K562 (cell line): ENCODE results near the gene HSPA1L. TPM values are rescaled to one million over a fixed set of nuclear protein-coding genes. Genes with fewer than 3 reads are reported as not detected.
A peak's percentile ranks its signal among the peaks of the same experiment; 100 is the strongest.

ENCODE experiments used
- BRD4 ChIP-seq: fragments of 200-600 bp; sonication (generic); IDR thresholded peaks from 2 replicates; pipeline ENCODE4 v1.6.1; 2017; ENCODE audit warnings: inconsistent platforms
- E2F5 ChIP-seq: sonication (generic); formaldehyde crosslinking; IDR thresholded peaks from 2 replicates; pipeline ENCODE4 v1.8.0; 2022; ENCODE audit warnings: mild to moderate bottlenecking, missing genetic modification reagents
- EGR1 ChIP-seq: fragments of 450-650 bp; conservative IDR thresholded peaks from 2 replicates; pipeline ENCODE4 v1.6.1; 2017; ENCODE audit warnings: mild to moderate bottlenecking
- ETV6 ChIP-seq, 3 experiments: fragments of 150-350 bp in 1 of 3; sonication (generic) in 1 of 3; formaldehyde crosslinking in 1 of 3; IDR thresholded peaks; 2 replicates each; pipeline versions ENCODE4 v1.6.1 to v1.8.0; 2014 to 2022; ENCODE audit warnings: borderline replicate concordance in 2 of 3, low read depth in 2 of 3, antibody characterized with exemption in 1 of 3, low read length in 1 of 3, mild to moderate bottlenecking in 1 of 3, missing genetic modification reagents in 1 of 3
- FOXO4 ChIP-seq: fragments of 450-650 bp; formaldehyde crosslinking; IDR thresholded peaks from 2 replicates; pipeline ENCODE4 v1.4.0; 2020; ENCODE audit warnings: mild to moderate bottlenecking, moderate library complexity
- ILF3 ChIP-seq: fragments of 450-650 bp; IDR thresholded peaks from 2 replicates; pipeline ENCODE4 v1.6.1; 2018; ENCODE audit warnings: antibody characterized with exemption, mild to moderate bottlenecking, moderate library complexity, borderline replicate concordance
- KHSRP ChIP-seq: fragments of 450-650 bp; IDR thresholded peaks from 2 replicates; pipeline ENCODE4 v1.6.1; 2017
- LEF1 ChIP-seq: fragments of 450-650 bp; IDR thresholded peaks from 2 replicates; pipeline ENCODE4 v1.6.1; 2016; ENCODE audit warnings: mild to moderate bottlenecking
- MYBL2 ChIP-seq, 2 experiments: fragments of 450-650 bp in 1 of 2; sonication (generic) in 1 of 2; formaldehyde crosslinking in 1 of 2; IDR thresholded peaks; 2 replicates each; pipeline versions ENCODE4 v1.6.1 to v1.8.1; 2017 to 2022; ENCODE audit warnings: borderline replicate concordance in 1 of 2, inconsistent platforms in 1 of 2, low read depth in 1 of 2, mild to moderate bottlenecking in 1 of 2, missing genetic modification reagents in 1 of 2, moderate library complexity in 1 of 2
- NFE2L1 ChIP-seq: fragments of 450-650 bp; IDR thresholded peaks from 2 replicates; pipeline ENCODE4 v1.6.1; 2016; ENCODE audit warnings: missing genetic modification characterization, low read depth, mild to moderate bottlenecking, missing compliant biosample characterization, moderate library complexity, borderline replicate concordance
- PRPF4 ChIP-seq: fragments of 200-400 bp; formaldehyde crosslinking; IDR thresholded peaks from one replicate; pipeline ENCODE4 v1.6.1; 2017; ENCODE audit warnings: low read length, low read depth, mild to moderate bottlenecking; ENCODE audit not compliant: insufficient read depth, poor library complexity, severe bottlenecking
- SIN3A ChIP-seq, 2 experiments: fragments of 150-350 bp in 1 of 2; IDR thresholded peaks; 2 replicates each; pipeline ENCODE4 v1.6.1; 2011 to 2016; ENCODE audit warnings: borderline replicate concordance in 2 of 2, low read depth in 2 of 2, low read length in 2 of 2, mild to moderate bottlenecking in 2 of 2, moderate library complexity in 2 of 2; ENCODE audit not compliant: control insufficient read depth in 1 of 2
- SMARCA5 ChIP-seq: fragments of 450-650 bp; IDR thresholded peaks from 2 replicates; pipeline ENCODE4 v1.6.1; 2016
- SOX6 ChIP-seq: fragments of 450-650 bp; IDR thresholded peaks from 2 replicates; pipeline ENCODE4 v1.6.1; 2014; ENCODE audit warnings: mild to moderate bottlenecking
- TSHZ1 ChIP-seq: fragments of 250-450 bp; sonication (Bioruptor Pico); IDR thresholded peaks from 2 replicates; pipeline ENCODE4 v1.4.0; 2020; ENCODE audit warnings: mild to moderate bottlenecking, moderate library complexity
- ZBTB43 ChIP-seq: sonication (generic); formaldehyde crosslinking; IDR thresholded peaks from 2 replicates; pipeline ENCODE4 v1.8.0; 2023; ENCODE audit warnings: mild to moderate bottlenecking, missing genetic modification reagents
- ZNF124 ChIP-seq: sonication (generic); formaldehyde crosslinking; IDR thresholded peaks from 2 replicates; pipeline ENCODE4 v1.8.1; 2022; ENCODE audit warnings: missing genetic modification reagents
- ZNF507 ChIP-seq: conservative IDR thresholded peaks from 2 replicates; pipeline ENCODE4 v1.6.1; 2017; ENCODE audit warnings: missing genetic modification characterization, missing compliant biosample characterization
- ZZZ3 ChIP-seq: fragments of 450-650 bp; IDR thresholded peaks from 2 replicates; pipeline ENCODE4 v1.6.1; 2016; ENCODE audit warnings: antibody characterized with exemption, mild to moderate bottlenecking, moderate library complexity
- polyA plus RNA-seq, 8 experiments: library from polyadenylated mRNA; depleted of rRNA in 4 of 8; stranded (reverse) in 5 of 8; unstranded in 3 of 8; fragments of >200 nt; fragmentation: Nextera tagmentation in 2 of 8; fragmentation: Illumina TruSeq in 1 of 8; extraction: Ambion mirVana in 2 of 8; extraction: Trizol in 1 of 8; gene quantifications; 2 replicates each; pipeline versions ENCODE4 v1.2.1 to v1.2.3, GENCODE V29; 2011 to 2014; ENCODE audit warnings: inconsistent platforms in 1 of 8, missing spikeins in 1 of 8
- total RNA-seq, 7 experiments: library from RNA; depleted of rRNA in 6 of 7; stranded (reverse); fragments of >200 nt in 6 of 7; fragmentation: Illumina TruSeq in 2 of 7; extraction: Trizol in 2 of 7; gene quantifications; 2 replicates each; pipeline versions ENCODE4 v1.2.1 to v1.2.3, GENCODE V29; 2011 to 2021; ENCODE audit warnings: low replicate concordance in 1 of 7

HSPA1L gene
- total and polyA plus RNA-seq, 9 of the 15 experiments (the other 6 are each of a cell fraction or from before 2014, with no cell fraction given): 0.14 to 2.1 (median 1.3) TPM

GRCh38 chr6:31795616-31796298, 19.3 kb downstream of the HSPA1L start, which contains the start of gene VARS1 (continued):
- no peak for TF ChIP-seq TSHZ1 (CRISPR knock-in tag)
- TF ChIP-seq E2F5 (CRISPR knock-in tag): 0 out of 2 replicates have a peak, but pooled peaks have one; percentile 71
- 0 out of 4 replicates have a peak, but pooled peaks of 1 of the 2 experiments have one; percentile 35 for TF ChIP-seq ETV6 (IDR thresholded peaks at IDR 0.05; ENCODE audit: borderline replicate concordance in 1 of 2, low read depth in 2 of 2, low read length in 1 of 2)
- no peak for TF ChIP-seq ETV6 (CRISPR knock-in tag; IDR thresholded peaks at IDR 0.05; ENCODE audit: borderline replicate concordance)
- TF ChIP-seq ZNF507 (tag): no peak
- no peak for TF ChIP-seq KHSRP
- TF ChIP-seq BRD4: no peak
- TF ChIP-seq EGR1: peak; percentile 93
- TF ChIP-seq SIN3A (IDR thresholded peaks at IDR 0.05; ENCODE audit: borderline replicate concordance in 2 of 2, control insufficient read depth in 1 of 2, low read depth in 2 of 2, low read length in 2 of 2): peak; percentile 99
- peak; percentile 70; the same call in 1 of the 2 replicates for TF ChIP-seq ZZZ3
- TF ChIP-seq LEF1: no peak
- TF ChIP-seq MYBL2 (IDR thresholded peaks at IDR 0.05; ENCODE audit: low read depth): no peak
- no peak for TF ChIP-seq MYBL2 (CRISPR knock-in tag; IDR thresholded peaks at IDR 0.05; ENCODE audit: borderline replicate concordance)
- no peak for TF ChIP-seq ZBTB43 (CRISPR knock-in tag)
- no peak for TF ChIP-seq NFE2L1
- no peak for TF ChIP-seq SMARCA5
- no peak for TF ChIP-seq ZNF124 (CRISPR knock-in tag)
- no peak for TF ChIP-seq PRPF4
- TF ChIP-seq ILF3: no peak; the same call in 1 of the 2 replicates
- peak; percentile 84 for TF ChIP-seq SOX6
- TF ChIP-seq FOXO4 (CRISPR knock-in tag): peak; percentile 69; the same call in 1 of the 2 replicates
